HepG2 (cell line): ENCODE measurements around the gene SLFNL1. TPM values are rescaled to one million over a fixed set of nuclear protein-coding genes. Genes with fewer than 3 reads are reported as not detected.
A peak's percentile ranks its signal among the peaks of the same experiment; 100 is the strongest.

Source experiments
- BRD4 ChIP-seq: sonication (generic); formaldehyde crosslinking; IDR thresholded peaks from 2 replicates; pipeline ENCODE4 v1.4.0; 2020; ENCODE audit warnings: missing genetic modification reagents
- DNMT1 ChIP-seq: sonication (generic); formaldehyde crosslinking; IDR thresholded peaks from 2 replicates; pipeline ENCODE4 v1.5.1; 2020; ENCODE audit warnings: mild to moderate bottlenecking, missing genetic modification reagents
- ELF3 ChIP-seq: IDR thresholded peaks from 2 replicates; pipeline ENCODE4 v1.6.1; 2016; ENCODE audit warnings: missing genetic modification reagents, missing compliant biosample characterization
- ESRRA ChIP-seq: sonication (generic); formaldehyde crosslinking; IDR thresholded peaks from 2 replicates; pipeline ENCODE4 v1.5.1; 2020; ENCODE audit warnings: mild to moderate bottlenecking, low read depth, missing genetic modification reagents
- HNF4G ChIP-seq, 2 experiments: sonication (generic) in 1 of 2; formaldehyde crosslinking in 1 of 2; IDR thresholded peaks; 2 replicates each; pipeline versions ENCODE4 v1.4.0 to v1.6.1; 2011 to 2020; ENCODE audit warnings: borderline replicate concordance in 2 of 2, low read depth in 2 of 2, mild to moderate bottlenecking in 2 of 2, low read length in 1 of 2, missing genetic modification reagents in 1 of 2, moderate library complexity in 1 of 2
- KAT8 ChIP-seq: IDR thresholded peaks from 2 replicates; pipeline ENCODE4 v1.6.1; 2016; ENCODE audit warnings: missing genetic modification reagents, missing compliant biosample characterization
- KDM2A ChIP-seq: sonication (generic); formaldehyde crosslinking; IDR thresholded peaks from 2 replicates; pipeline ENCODE4 v1.4.0; 2020; ENCODE audit warnings: low read depth, missing genetic modification reagents, borderline replicate concordance
- KMT2B ChIP-seq: IDR thresholded peaks from 2 replicates; pipeline ENCODE4 v1.6.1; 2016; ENCODE audit warnings: missing genetic modification reagents, missing compliant biosample characterization
- MED13 ChIP-seq: sonication (generic); formaldehyde crosslinking; IDR thresholded peaks from 2 replicates; pipeline ENCODE4 v1.5.0; 2020; ENCODE audit warnings: missing genetic modification reagents
- NCOA2 ChIP-seq: sonication (generic); formaldehyde crosslinking; IDR thresholded peaks from 2 replicates; pipeline ENCODE4 v1.8.0; 2022; ENCODE audit warnings: inconsistent platforms
- NCOR1 ChIP-seq: fragments of 200-600 bp; sonication (generic); IDR thresholded peaks from 2 replicates; pipeline ENCODE4 v1.7.0; 2017; ENCODE audit warnings: antibody characterized with exemption, low read length, borderline replicate concordance
- NPAS2 ChIP-seq: sonication (generic); formaldehyde crosslinking; IDR thresholded peaks from 2 replicates; pipeline ENCODE4 v1.8.0; 2022; ENCODE audit warnings: mild to moderate bottlenecking, missing genetic modification reagents, borderline replicate concordance
- NR2F6 ChIP-seq, 2 experiments: IDR thresholded peaks; 2 replicates each; pipeline ENCODE4 v1.6.1; 2016; ENCODE audit warnings: antibody characterized with exemption in 1 of 2, mild to moderate bottlenecking in 1 of 2
- PHB2 ChIP-seq: fragments of 450-650 bp; IDR thresholded peaks from 2 replicates; pipeline ENCODE4 v1.6.1; 2018; ENCODE audit not compliant: partially characterized antibody
- PHF21A ChIP-seq: sonication (generic); formaldehyde crosslinking; IDR thresholded peaks from 2 replicates; pipeline ENCODE4 v1.5.0; 2020; ENCODE audit warnings: mild to moderate bottlenecking, missing genetic modification reagents
- RARA ChIP-seq: IDR thresholded peaks from 2 replicates; pipeline ENCODE4 v1.6.1; 2016; ENCODE audit warnings: missing genetic modification reagents, missing compliant biosample characterization
- RXRB ChIP-seq: IDR thresholded peaks from 2 replicates; pipeline ENCODE4 v1.6.1; 2016; ENCODE audit warnings: borderline replicate concordance, missing genetic modification reagents, missing compliant biosample characterization
- SOX13 ChIP-seq, 3 experiments: fragments of 450-650 bp in 1 of 3; sonication (generic) in 1 of 3; formaldehyde crosslinking in 1 of 3; IDR thresholded peaks in 2 of 3; conservative IDR thresholded peaks in 1 of 3; 2 replicates each; pipeline versions ENCODE4 v1.5.0 to v1.6.1; 2016 to 2020; ENCODE audit warnings: antibody characterized with exemption in 1 of 3, mild to moderate bottlenecking in 1 of 3, missing compliant biosample characterization in 1 of 3, missing genetic modification reagents in 1 of 3, moderate library complexity in 1 of 3
- SOX5 ChIP-seq: IDR thresholded peaks from 2 replicates; pipeline ENCODE4 v1.6.1; 2016; ENCODE audit warnings: borderline replicate concordance
- U2AF2 ChIP-seq: fragments of 200-400 bp; formaldehyde crosslinking; IDR thresholded peaks from 2 replicates; pipeline ENCODE4 v1.6.1; 2017; ENCODE audit warnings: low read depth, mild to moderate bottlenecking, low read length
- ZMAT3 ChIP-seq: sonication (generic); formaldehyde crosslinking; conservative IDR thresholded peaks from 2 replicates; pipeline ENCODE4 v1.7.0; 2021; ENCODE audit warnings: missing genetic modification reagents
- ZNF121 ChIP-seq: sonication (generic); formaldehyde crosslinking; IDR thresholded peaks from 2 replicates; pipeline ENCODE4 v1.5.0; 2020; ENCODE audit warnings: mild to moderate bottlenecking, missing genetic modification reagents
- ZNF510 ChIP-seq: sonication (generic); formaldehyde crosslinking; IDR thresholded peaks from 2 replicates; pipeline ENCODE4 v1.4.0; 2020; ENCODE audit warnings: low read depth, mild to moderate bottlenecking, missing genetic modification reagents
- polyA plus RNA-seq, 8 experiments: library from polyadenylated mRNA; depleted of rRNA in 3 of 8; stranded (reverse) in 7 of 8; unstranded in 1 of 8; fragments of >200 nt; fragmentation: Illumina TruSeq in 4 of 8; extraction: Trizol in 4 of 8; gene quantifications; 2 replicates each; pipeline versions ENCODE4 v1.2.1 to v1.2.3, GENCODE V29; 2011 to 2016; ENCODE audit warnings: low read depth in 4 of 8, missing spikeins in 1 of 8, mixed read lengths in 1 of 8; ENCODE audit not compliant: insufficient read depth in 1 of 8
- total RNA-seq, 5 experiments: library from RNA; depleted of rRNA; stranded (reverse); fragments of >200 nt; fragmentation: Illumina TruSeq; extraction: Trizol; gene quantifications; 2 replicates each; pipeline ENCODE4 v1.2.3, GENCODE V29; 2016; ENCODE audit warnings: low read depth in 1 of 5
- TF ChIP-seq, protein P1 (sequence below): sonication (generic); formaldehyde crosslinking; IDR thresholded peaks from 2 replicates; pipeline ENCODE4 v1.4.0; 2020; ENCODE audit warnings: missing genetic modification reagents, mild to moderate bottlenecking, borderline replicate concordance
- TF ChIP-seq, protein P2 (sequence below): IDR thresholded peaks from 2 replicates; pipeline ENCODE4 v1.4.0; 2020; ENCODE audit warnings: mild to moderate bottlenecking, missing genetic modification reagents

SLFNL1 gene
- total and polyA plus RNA-seq, 2 of the 13 experiments (the other 11 are each of a cell fraction or from before 2014, with no cell fraction given), result 0.07 to 0.20 TPM

GRCh38 chr1:40988280-40988679, 33.2 kb downstream of the SLFNL1 start (continued):
- peak; percentile 40; the same call in 1 of the 2 replicates for TF ChIP-seq ESRRA (CRISPR knock-in tag)
- TF ChIP-seq MED13 (CRISPR knock-in tag), result no peak
- no peak for TF ChIP-seq NPAS2 (CRISPR knock-in tag)
- peak; percentile 33; the same call in 1 of the 2 replicates for TF ChIP-seq NR2F6 (IDR thresholded peaks at IDR 0.05)
- TF ChIP-seq NR2F6 (CRISPR knock-in tag; IDR thresholded peaks at IDR 0.05), result peak; percentile 51; the same call in 1 of the 2 replicates
- TF ChIP-seq HNF4G (IDR thresholded peaks at IDR 0.05; ENCODE audit: borderline replicate concordance, low read depth, low read length), result 0 out of 2 replicates have a peak, but pooled peaks have one; percentile 9
- no peak for TF ChIP-seq HNF4G (CRISPR knock-in tag; IDR thresholded peaks at IDR 0.05; ENCODE audit: borderline replicate concordance, low read depth)
- no peak for TF ChIP-seq ZMAT3 (CRISPR knock-in tag)
- TF ChIP-seq RXRB, result peak; percentile 67
- TF ChIP-seq, protein P1, sequence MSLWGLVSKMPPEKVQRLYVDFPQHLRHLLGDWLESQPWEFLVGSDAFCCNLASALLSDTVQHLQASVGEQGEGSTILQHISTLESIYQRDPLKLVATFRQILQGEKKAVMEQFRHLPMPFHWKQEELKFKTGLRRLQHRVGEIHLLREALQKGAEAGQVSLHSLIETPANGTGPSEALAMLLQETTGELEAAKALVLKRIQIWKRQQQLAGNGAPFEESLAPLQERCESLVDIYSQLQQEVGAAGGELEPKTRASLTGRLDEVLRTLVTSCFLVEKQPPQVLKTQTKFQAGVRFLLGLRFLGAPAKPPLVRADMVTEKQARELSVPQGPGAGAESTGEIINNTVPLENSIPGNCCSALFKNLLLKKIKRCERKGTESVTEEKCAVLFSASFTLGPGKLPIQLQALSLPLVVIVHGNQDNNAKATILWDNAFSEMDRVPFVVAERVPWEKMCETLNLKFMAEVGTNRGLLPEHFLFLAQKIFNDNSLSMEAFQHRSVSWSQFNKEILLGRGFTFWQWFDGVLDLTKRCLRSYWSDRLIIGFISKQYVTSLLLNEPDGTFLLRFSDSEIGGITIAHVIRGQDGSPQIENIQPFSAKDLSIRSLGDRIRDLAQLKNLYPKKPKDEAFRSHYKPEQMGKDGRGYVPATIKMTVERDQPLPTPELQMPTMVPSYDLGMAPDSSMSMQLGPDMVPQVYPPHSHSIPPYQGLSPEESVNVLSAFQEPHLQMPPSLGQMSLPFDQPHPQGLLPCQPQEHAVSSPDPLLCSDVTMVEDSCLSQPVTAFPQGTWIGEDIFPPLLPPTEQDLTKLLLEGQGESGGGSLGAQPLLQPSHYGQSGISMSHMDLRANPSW (CRISPR knock-in tag), result no peak
- TF ChIP-seq, protein P2, sequence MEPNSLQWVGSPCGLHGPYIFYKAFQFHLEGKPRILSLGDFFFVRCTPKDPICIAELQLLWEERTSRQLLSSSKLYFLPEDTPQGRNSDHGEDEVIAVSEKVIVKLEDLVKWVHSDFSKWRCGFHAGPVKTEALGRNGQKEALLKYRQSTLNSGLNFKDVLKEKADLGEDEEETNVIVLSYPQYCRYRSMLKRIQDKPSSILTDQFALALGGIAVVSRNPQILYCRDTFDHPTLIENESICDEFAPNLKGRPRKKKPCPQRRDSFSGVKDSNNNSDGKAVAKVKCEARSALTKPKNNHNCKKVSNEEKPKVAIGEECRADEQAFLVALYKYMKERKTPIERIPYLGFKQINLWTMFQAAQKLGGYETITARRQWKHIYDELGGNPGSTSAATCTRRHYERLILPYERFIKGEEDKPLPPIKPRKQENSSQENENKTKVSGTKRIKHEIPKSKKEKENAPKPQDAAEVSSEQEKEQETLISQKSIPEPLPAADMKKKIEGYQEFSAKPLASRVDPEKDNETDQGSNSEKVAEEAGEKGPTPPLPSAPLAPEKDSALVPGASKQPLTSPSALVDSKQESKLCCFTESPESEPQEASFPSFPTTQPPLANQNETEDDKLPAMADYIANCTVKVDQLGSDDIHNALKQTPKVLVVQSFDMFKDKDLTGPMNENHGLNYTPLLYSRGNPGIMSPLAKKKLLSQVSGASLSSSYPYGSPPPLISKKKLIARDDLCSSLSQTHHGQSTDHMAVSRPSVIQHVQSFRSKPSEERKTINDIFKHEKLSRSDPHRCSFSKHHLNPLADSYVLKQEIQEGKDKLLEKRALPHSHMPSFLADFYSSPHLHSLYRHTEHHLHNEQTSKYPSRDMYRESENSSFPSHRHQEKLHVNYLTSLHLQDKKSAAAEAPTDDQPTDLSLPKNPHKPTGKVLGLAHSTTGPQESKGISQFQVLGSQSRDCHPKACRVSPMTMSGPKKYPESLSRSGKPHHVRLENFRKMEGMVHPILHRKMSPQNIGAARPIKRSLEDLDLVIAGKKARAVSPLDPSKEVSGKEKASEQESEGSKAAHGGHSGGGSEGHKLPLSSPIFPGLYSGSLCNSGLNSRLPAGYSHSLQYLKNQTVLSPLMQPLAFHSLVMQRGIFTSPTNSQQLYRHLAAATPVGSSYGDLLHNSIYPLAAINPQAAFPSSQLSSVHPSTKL, result peak; percentile 44; the same call in 1 of the 2 replicates
- TF ChIP-seq DNMT1 (CRISPR knock-in tag), result no peak
- no peak for TF ChIP-seq ZNF510 (CRISPR knock-in tag)
- TF ChIP-seq NCOR1, result 0 out of 2 replicates have a peak, but pooled peaks have one; percentile 34
- no peak for TF ChIP-seq U2AF2
- no peak for TF ChIP-seq PHF21A (CRISPR knock-in tag)
- no peak for TF ChIP-seq PHB2
- 0 out of 2 replicates have a peak, but pooled peaks have one; percentile 18 for TF ChIP-seq KAT8 (CRISPR knock-in tag)
- TF ChIP-seq ELF3 (CRISPR knock-in tag), result 0 out of 2 replicates have a peak, but pooled peaks have one; percentile 45
- TF ChIP-seq NCOA2 (CRISPR knock-in tag), result peak; percentile 28; the same call in 1 of the 2 replicates
- TF ChIP-seq SOX5, result peak; percentile 57; the same call in 1 of the 2 replicates
- TF ChIP-seq SOX13 (IDR thresholded peaks at IDR 0.05), result no peak
- TF ChIP-seq SOX13 (CRISPR knock-in tag; conservative IDR thresholded peaks at IDR 0.05 in 1 of 2, IDR thresholded peaks at IDR 0.05 in 1 of 2), result peak in 1 of 2 experiments; percentile 39; a peak in 1 of 4 replicates
- peak; percentile 63; the same call in 1 of the 2 replicates for TF ChIP-seq RARA (CRISPR knock-in tag)
- no peak for TF ChIP-seq ZNF121 (CRISPR knock-in tag)
- no peak for TF ChIP-seq BRD4 (CRISPR knock-in tag)
- TF ChIP-seq KMT2B, result 0 out of 2 replicates have a peak, but pooled peaks have one; percentile 34
- TF ChIP-seq KDM2A, result no peak
